HFFc6 (cell line): ENCODE data around the gene DAPL1. TPM values are rescaled to one million over a fixed set of nuclear protein-coding genes. Genes with fewer than 3 reads are reported as not detected.

ENCODE experiments used
- DNase-seq: peaks from one replicate; pipeline ENCODE4 v3.0.0-alpha.2; 2018
- H3K27ac Mint-ChIP-seq: 2 replicates; pipeline ENCODE4 v1.8.0; 2020; ENCODE audit warnings: mild to moderate bottlenecking, mixed read lengths
- H3K27me3 Mint-ChIP-seq: 2 replicates; pipeline ENCODE4 v1.8.0; 2021; ENCODE audit warnings: mild to moderate bottlenecking, moderate library complexity, mixed read lengths; ENCODE audit not compliant: insufficient read depth
- H3K36me3 Mint-ChIP-seq: 2 replicates; pipeline ENCODE4 v1.8.0; 2021; ENCODE audit warnings: low read depth, mixed read lengths
- H3K4me1 Mint-ChIP-seq: 2 replicates; pipeline ENCODE4 v1.8.0; 2020; ENCODE audit warnings: low read depth, mixed read lengths
- H3K4me3 Mint-ChIP-seq: 2 replicates; pipeline ENCODE4 v1.8.0; 2020; ENCODE audit warnings: mild to moderate bottlenecking, moderate library complexity, mixed read lengths
- H3K9me3 Mint-ChIP-seq: 2 replicates; pipeline ENCODE4 v1.8.0; 2020; ENCODE audit warnings: mild to moderate bottlenecking, mixed read lengths
- total RNA-seq, 6 experiments: library from RNA; stranded (reverse); fragmentation: NEBNext Ultra II Directional; extraction: Animal tissue kit (Norgen Biotek cat#: 25700); gene quantifications; 2 replicates in 1 of 6; 3 replicates in 5 of 6; pipeline ENCODE4 v1.2.3, GENCODE V29; 2021
- TF ChIP-seq, protein P1 (sequence below): fragments of 200-600 bp; sonication (generic); IDR thresholded peaks from 2 replicates; pipeline ENCODE4 v1.5.0; 2021; ENCODE audit warnings: antibody characterized with exemption, mild to moderate bottlenecking

Gene DAPL1
- total RNA-seq, 6 experiments from 2014 or later, result not detected

DNA sequence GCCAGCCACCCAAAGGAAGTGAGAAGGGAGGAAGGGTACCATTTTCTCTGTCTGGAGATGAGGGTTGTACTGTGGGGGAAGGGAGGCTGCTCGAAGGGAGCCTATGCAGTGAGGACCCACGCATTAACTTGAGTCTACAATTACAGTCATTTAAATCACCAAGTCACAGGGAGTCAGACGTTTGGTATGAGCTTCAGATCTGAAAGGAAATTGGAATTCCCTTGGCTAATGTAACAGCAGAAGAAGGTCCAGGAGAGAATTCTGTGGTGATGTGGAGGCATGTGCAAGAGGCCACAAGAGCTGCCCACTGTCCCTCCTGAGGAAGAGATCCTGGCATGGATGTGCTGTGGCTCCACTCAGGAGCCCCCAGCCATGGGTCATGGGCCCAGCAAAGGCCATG is 22.5 kb downstream of the DAPL1 start:
- no peaks in the 10 kb centered on the region for H3K9me3 Mint-ChIP-seq
- peaks cover 36% of the 10 kb centered on the region for H3K27me3 Mint-ChIP-seq
- DNase-seq, result peak; percentile 25
- peaks cover 13% of the 10 kb centered on the region for H3K4me1 Mint-ChIP-seq
- TF ChIP-seq, protein P1, sequence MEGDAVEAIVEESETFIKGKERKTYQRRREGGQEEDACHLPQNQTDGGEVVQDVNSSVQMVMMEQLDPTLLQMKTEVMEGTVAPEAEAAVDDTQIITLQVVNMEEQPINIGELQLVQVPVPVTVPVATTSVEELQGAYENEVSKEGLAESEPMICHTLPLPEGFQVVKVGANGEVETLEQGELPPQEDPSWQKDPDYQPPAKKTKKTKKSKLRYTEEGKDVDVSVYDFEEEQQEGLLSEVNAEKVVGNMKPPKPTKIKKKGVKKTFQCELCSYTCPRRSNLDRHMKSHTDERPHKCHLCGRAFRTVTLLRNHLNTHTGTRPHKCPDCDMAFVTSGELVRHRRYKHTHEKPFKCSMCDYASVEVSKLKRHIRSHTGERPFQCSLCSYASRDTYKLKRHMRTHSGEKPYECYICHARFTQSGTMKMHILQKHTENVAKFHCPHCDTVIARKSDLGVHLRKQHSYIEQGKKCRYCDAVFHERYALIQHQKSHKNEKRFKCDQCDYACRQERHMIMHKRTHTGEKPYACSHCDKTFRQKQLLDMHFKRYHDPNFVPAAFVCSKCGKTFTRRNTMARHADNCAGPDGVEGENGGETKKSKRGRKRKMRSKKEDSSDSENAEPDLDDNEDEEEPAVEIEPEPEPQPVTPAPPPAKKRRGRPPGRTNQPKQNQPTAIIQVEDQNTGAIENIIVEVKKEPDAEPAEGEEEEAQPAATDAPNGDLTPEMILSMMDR, result no peak
- no peak overlapping the region for H3K27ac Mint-ChIP-seq
- no peak overlapping the region for H3K4me3 Mint-ChIP-seq
- H3K36me3 Mint-ChIP-seq, result no peaks in the 10 kb centered on the region

DNA sequence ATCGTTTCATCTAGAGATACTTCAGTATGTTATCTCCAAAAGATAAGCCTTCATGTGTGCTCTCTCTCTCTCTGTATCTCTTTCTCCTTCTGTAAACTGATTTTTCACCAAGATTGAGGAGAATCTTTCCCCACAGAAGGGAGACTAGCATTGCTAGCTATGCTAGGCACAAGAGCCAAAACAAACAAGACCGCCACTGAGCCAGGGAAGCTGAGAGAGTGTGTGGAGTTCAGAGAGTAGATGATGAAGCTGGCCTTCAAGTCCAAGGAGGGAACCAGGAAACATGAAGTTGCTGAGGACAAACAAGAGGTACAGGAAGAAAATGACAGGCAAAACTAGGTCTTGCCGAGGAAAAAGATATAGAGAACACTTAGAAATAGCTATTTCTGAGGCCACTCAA is 23.4 kb downstream of the DAPL1 start:
- H3K27ac Mint-ChIP-seq, result no peak overlapping the region
- no peak for DNase-seq
- H3K4me3 Mint-ChIP-seq, result no peak overlapping the region
- H3K4me1 Mint-ChIP-seq, result peaks cover 13% of the 10 kb centered on the region
- TF ChIP-seq, protein P1, result no peak
- H3K36me3 Mint-ChIP-seq, result no peaks in the 10 kb centered on the region
- no peaks in the 10 kb centered on the region for H3K9me3 Mint-ChIP-seq
- H3K27me3 Mint-ChIP-seq, result peaks cover 33% of the 10 kb centered on the region

DNA sequence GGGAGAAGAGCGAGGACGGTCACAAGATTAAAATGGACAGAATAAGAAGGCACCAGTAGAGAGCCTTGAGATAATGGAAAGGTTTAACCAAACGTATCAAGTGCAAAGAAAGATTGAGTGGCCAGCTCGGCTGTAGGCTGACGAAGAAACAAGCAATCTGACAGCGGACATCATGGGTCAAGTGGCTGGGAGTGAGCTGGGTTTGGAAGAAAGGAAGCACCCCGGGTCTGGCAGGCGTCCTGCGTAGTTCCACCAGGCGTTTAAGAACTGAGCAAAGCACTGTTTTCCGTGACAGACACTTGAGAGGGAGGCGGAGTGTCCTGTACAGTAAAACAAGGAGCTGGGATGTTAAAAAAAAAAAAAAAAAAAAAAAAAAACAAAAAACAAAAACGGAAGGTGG is 27.1 kb downstream of the DAPL1 start:
- Mint-ChIP-seq H3K4me3 (no peak overlapping the region), H3K27ac (no peak overlapping the region), H3K27me3 (peaks cover 36% of the 10 kb centered on the region), H3K9me3 (no peaks in the 10 kb centered on the region), H3K36me3 (no peaks in the 10 kb centered on the region), H3K4me1 (peaks cover 8% of the 10 kb centered on the region)
- no peak for DNase-seq
- TF ChIP-seq, protein P1, result no peak

DNA sequence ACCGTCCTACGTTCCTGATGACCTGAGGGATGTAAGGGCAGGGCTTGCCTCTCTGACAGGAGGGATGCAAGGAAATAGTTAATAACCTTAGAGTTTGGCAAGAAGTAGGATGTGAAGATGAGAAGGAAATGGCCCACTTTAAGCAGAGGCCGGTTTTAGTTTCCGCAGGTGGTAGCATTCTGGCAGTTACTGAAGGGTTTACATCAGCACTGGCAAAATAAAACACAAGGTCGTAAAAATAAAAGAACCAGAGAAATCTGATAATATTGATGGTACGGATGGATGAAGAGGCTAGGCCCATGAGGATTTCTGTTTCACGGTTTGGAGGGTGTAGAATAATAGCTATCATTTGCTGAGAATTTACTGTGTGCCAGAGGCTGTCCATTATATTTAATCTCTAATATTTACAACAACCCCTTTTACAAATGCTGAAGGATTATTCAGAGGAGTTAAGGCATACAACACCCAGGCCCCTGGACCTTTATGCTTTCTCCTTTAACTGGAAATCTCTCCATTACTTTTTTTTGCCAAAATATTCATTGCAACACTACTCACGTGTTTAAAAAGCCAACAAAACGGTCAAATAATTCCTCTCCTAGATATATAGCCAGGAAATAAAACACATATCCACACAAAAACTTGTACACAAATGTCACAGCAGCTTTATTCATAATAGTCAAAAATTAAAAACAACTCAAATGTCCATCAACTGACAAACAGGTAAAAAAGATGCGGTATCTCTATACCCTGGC is 28.5 kb downstream of the DAPL1 start:
- Mint-ChIP-seq H3K27ac (no peak overlapping the region), H3K9me3 (no peaks in the 10 kb centered on the region), H3K4me3 (no peak overlapping the region), H3K36me3 (no peaks in the 10 kb centered on the region), H3K27me3 (peaks cover 34% of the 10 kb centered on the region), H3K4me1 (no peaks in the 10 kb centered on the region)
- TF ChIP-seq, protein P1, result no peak
- DNase-seq, result no peak

DNA sequence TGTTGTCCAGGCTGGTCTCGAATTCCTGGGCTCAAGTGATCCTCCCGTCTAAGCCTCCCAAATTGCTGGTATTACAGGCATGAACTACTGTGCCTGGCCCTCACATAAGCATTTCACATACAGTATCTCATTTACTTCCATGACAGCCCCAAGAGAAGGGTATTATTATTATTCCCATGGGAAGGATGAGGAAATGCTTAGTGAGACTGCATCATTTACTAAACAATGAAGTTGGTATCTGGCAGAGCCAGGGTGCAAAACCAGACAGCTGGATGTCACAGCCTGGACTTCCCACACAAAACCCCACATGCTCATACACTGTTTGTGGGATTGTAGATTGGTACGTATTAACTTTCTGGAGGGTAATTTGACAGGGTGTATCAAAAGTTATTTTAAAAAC is 29.9 kb downstream of the DAPL1 start:
- Mint-ChIP-seq H3K4me1 (no peaks in the 10 kb centered on the region), H3K9me3 (no peaks in the 10 kb centered on the region), H3K27ac (no peak overlapping the region), H3K4me3 (no peak overlapping the region), H3K36me3 (no peaks in the 10 kb centered on the region), H3K27me3 (peaks cover 30% of the 10 kb centered on the region)
- TF ChIP-seq, protein P1, result no peak
- no peak for DNase-seq
